MCF 10A (cell line): ENCODE measurements around the gene RAPH1. TPM values are rescaled to one million over a fixed set of nuclear protein-coding genes. Genes with fewer than 3 reads are reported as not detected.
A peak's percentile ranks its signal among the peaks of the same experiment; 100 is the strongest.
"Not testable (repeated sequence)": the region's sequence is repeated elsewhere in the genome, so short reads cannot be mapped to it uniquely, and the experiment has no call there.

Experiments used
- BruUV-seq: library from RNA; stranded (reverse); fragments of 400-500 nt; replicated peaks from 2 replicates; lab custom pipeline; 2021; lab: Mats Ljungman, UMichigan
- CTCF ChIA-PET: fragments of 300-600 bp; sonication (Branson Sonifier 250); formaldehyde crosslinking; extraction: SDS; loops from one replicate; lab custom pipeline; 2021; ENCODE audit warnings: antibody characterized with exemption, inconsistent platforms; lab: Yijun Ruan, JAX
- POLR2A ChIA-PET: fragments of 300-600, 350-650 bp; sonication (Branson Sonifier 250); formaldehyde crosslinking; extraction: SDS; loops from one replicate; lab custom pipeline; 2020; ENCODE audit warnings: antibody characterized with exemption, inconsistent platforms; lab: Yijun Ruan, JAX
- DNase-seq: peaks from one replicate; pipeline ENCODE4 v3.0.0-alpha.2; 2018; ENCODE audit not compliant: unreplicated experiment
- H3K27ac Mint-ChIP-seq: one replicate; pipeline ENCODE4 v1.8.0; 2022; ENCODE audit warnings: mild to moderate bottlenecking, low read depth, mixed read lengths; ENCODE audit not compliant: unreplicated experiment
- H3K27me3 Mint-ChIP-seq: one replicate; pipeline ENCODE4 v1.8.0; 2022; ENCODE audit warnings: mixed read lengths; ENCODE audit not compliant: insufficient read depth, unreplicated experiment
- H3K36me3 Mint-ChIP-seq: one replicate; pipeline ENCODE4 v1.8.0; 2022; ENCODE audit warnings: mild to moderate bottlenecking, moderate library complexity, mixed read lengths; ENCODE audit not compliant: insufficient read depth, unreplicated experiment
- H3K4me1 Mint-ChIP-seq: one replicate; pipeline ENCODE4 v1.8.0; 2022; ENCODE audit warnings: mixed read lengths; ENCODE audit not compliant: insufficient read depth, unreplicated experiment
- H3K4me3 Mint-ChIP-seq: one replicate; pipeline ENCODE4 v1.8.0; 2022; ENCODE audit warnings: mild to moderate bottlenecking, moderate library complexity, mixed read lengths; ENCODE audit not compliant: unreplicated experiment
- H3K9me3 Mint-ChIP-seq: one replicate; pipeline ENCODE4 v1.8.0; 2022; ENCODE audit warnings: mixed read lengths; ENCODE audit not compliant: unreplicated experiment
- intact Hi-C: fragments of 100-400 bp; cut with micrococcal nuclease; formaldehyde crosslinking; loops from 2 replicates; pipeline ENCODE4 v1.14.1; 2022
- total RNA-seq: library from RNA; stranded (reverse); gene quantifications from 2 replicates; pipeline ENCODE4 v1.2.3, GENCODE V29; 2022
- TF ChIP-seq, protein P1 (sequence below): fragments of 200-600 bp; IDR thresholded peaks from one replicate; pipeline ENCODE4 v1.8.0; 2022; ENCODE audit warnings: antibody characterized with exemption, mild to moderate bottlenecking; ENCODE audit not compliant: unreplicated experiment

Gene RAPH1
- total RNA-seq, 1 experiment from 2014 or later = 79.8 TPM

DNA sequence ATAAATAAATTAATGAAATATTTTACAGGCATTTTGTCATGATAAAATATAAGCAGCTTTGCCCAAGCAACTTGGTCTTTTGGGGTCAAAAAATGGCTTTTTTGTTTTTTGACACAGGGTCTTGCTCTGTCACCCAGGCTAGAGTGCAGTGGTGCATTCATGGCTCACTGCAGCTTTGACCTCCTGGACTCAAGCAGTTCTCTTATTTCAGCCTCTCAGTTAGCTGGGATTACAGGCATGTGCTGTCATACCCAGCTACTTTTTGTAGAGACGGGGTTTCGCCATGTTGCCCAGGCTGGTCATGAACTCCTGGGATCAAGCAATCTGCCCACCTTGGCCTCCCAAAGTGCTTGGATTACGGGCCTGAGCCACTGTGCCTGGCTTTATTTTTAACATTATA is 155.9 kb downstream of the RAPH1 start:
- H3K36me3 Mint-ChIP-seq = peaks cover 6% of the 10 kb centered on the region
- DNase-seq = no peak
- no peak overlapping the region for H3K4me3 Mint-ChIP-seq
- intact Hi-C loops = no loop called here
- no TSS peak for BruUV-seq
- TF ChIP-seq, protein P1, sequence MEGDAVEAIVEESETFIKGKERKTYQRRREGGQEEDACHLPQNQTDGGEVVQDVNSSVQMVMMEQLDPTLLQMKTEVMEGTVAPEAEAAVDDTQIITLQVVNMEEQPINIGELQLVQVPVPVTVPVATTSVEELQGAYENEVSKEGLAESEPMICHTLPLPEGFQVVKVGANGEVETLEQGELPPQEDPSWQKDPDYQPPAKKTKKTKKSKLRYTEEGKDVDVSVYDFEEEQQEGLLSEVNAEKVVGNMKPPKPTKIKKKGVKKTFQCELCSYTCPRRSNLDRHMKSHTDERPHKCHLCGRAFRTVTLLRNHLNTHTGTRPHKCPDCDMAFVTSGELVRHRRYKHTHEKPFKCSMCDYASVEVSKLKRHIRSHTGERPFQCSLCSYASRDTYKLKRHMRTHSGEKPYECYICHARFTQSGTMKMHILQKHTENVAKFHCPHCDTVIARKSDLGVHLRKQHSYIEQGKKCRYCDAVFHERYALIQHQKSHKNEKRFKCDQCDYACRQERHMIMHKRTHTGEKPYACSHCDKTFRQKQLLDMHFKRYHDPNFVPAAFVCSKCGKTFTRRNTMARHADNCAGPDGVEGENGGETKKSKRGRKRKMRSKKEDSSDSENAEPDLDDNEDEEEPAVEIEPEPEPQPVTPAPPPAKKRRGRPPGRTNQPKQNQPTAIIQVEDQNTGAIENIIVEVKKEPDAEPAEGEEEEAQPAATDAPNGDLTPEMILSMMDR = no peak
- no peaks in the 10 kb centered on the region for H3K4me1 Mint-ChIP-seq
- no peak overlapping the region for H3K27ac Mint-ChIP-seq
- ChIA-PET POLR2A (no interaction called here), CTCF (interaction anchor here (0.6 to 0.8 kb wide), 2 partner anchors 12 to 1727 kb away, joined by 3 to 5 read pairs; no protein-coding TSS in a partner anchor)
- H3K27me3 Mint-ChIP-seq = no peaks in the 10 kb centered on the region
- H3K9me3 Mint-ChIP-seq = no peaks in the 10 kb centered on the region

DNA sequence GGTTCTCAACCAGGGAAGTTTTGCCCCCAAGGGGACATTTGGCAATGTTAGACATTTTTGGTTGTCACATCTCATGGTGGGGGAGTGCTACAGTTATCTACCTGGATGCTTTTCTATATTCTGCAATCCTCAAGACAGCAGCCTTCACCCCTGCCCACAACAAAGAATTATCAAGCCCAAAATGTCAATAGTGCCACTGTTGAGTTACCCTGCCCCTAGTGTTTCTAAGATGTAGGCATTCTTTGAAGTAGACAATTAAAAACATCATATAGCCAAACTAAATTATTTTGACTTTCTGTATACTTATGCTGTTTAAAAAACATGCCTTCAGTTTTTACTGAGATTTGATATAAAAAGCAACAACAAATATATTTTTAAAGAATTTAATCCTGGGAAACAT is 158.9 kb downstream of the RAPH1 start:
- no peak for DNase-seq
- H3K4me3 Mint-ChIP-seq = no peak overlapping the region
- CTCF ChIA-PET = interaction anchor here (0.6 kb wide), 1 partner anchor 110 kb away, joined by 3 read pairs; no protein-coding TSS in a partner anchor
- no peaks in the 10 kb centered on the region for H3K9me3 Mint-ChIP-seq
- BruUV-seq = no TSS peak
- POLR2A ChIA-PET = no interaction called here
- H3K36me3 Mint-ChIP-seq = peaks cover 6% of the 10 kb centered on the region
- no peak overlapping the region for H3K27ac Mint-ChIP-seq
- intact Hi-C loops = no loop called here
- H3K4me1 Mint-ChIP-seq = no peaks in the 10 kb centered on the region
- TF ChIP-seq, protein P1 = peak; percentile 9
- H3K27me3 Mint-ChIP-seq = no peaks in the 10 kb centered on the region

DNA sequence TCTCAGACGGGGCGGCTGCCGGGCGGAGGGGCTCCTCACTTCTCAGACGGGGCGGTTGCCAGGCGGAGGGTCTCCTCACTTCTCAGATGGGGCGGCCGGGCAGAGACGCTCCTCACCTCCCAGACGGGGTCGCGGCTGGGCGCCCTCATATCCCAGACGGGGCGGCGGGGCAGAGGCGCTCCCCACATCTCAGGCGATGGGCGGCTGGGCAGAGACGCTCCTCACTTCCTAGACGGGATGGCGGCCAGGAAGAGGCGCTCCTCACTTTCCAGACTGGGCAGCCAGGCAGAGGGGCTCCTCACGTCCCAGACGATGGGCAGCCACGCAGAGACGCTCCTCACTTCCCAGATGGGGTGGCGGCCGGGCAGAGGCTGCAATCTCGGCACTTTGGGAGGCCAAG is 162.4 kb downstream of the RAPH1 start:
- BruUV-seq, CTCF ChIA-PET, intact Hi-C loops, H3K4me1 Mint-ChIP-seq, DNase-seq, H3K27me3 Mint-ChIP-seq, POLR2A ChIA-PET, H3K4me3 Mint-ChIP-seq, H3K9me3 Mint-ChIP-seq, H3K27ac Mint-ChIP-seq: not testable (repeated sequence)
- peaks cover 23% of the 10 kb centered on the region for H3K36me3 Mint-ChIP-seq

DNA sequence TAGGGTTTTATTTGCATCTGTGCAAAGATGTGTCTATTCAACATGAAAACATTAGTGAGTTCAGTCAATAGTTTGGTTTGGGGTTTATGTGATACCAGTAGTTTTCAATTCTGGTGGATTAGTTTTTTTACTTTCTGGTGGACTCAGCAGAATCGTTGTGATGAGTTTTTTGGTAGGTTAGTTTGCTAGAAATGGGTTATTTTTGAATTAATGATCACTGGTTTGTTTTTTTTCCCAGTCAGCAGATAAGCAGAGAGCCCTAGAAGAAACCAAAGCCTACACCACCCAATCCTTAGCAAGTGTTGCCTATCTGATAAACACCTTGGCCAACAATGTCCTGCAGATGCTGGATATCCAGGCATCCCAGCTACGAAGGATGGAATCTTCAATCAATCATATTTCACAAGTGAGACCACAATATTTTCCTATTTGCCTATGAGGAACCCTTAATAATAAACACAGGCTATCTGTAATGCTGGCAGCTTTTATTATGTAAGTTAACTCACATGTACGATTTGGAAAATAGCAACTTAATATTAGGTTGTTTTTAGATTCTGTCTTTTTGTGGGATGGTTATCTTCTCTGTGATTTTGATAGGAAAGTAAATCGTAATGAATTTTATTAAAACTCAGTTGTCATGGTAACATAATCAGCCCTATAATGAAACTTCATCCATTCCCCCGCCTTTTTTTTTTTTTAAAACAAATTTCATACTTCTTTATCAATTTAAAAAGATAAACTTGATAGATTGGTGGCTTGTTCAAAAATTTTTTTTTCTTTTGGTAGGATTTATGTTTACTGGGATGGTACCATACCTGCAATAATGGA is 168.2 kb downstream of the RAPH1 start:
- POLR2A ChIA-PET = interaction anchor here (0.7 kb wide), 1 partner anchor 22 kb away, joined by 3 read pairs; no protein-coding TSS in a partner anchor
- TF ChIP-seq, protein P1 = no peak
- intact Hi-C loops = no loop called here

More for the DNA sequence above, 168.2 kb downstream of the RAPH1 start:
- H3K9me3 Mint-ChIP-seq = no peaks in the 10 kb centered on the region
- H3K4me3 Mint-ChIP-seq = no peak overlapping the region
- H3K36me3 Mint-ChIP-seq = peaks cover 20% of the 10 kb centered on the region
- H3K4me1 Mint-ChIP-seq = no peaks in the 10 kb centered on the region
- CTCF ChIA-PET = no interaction called here
- no peak overlapping the region for H3K27ac Mint-ChIP-seq
- BruUV-seq = no TSS peak
- H3K27me3 Mint-ChIP-seq = no peaks in the 10 kb centered on the region
- DNase-seq = no peak
